Brain microvascular endothelial cell (primary cell): Measurements from ENCODE around the gene POU2AF1.

Experiments
- DNase-seq: peaks from one replicate; pipeline ENCODE4 v3.0.0-alpha.2; 2020
- H3K27ac ChIP-seq: fragments of 250-450 bp; sonication (Bioruptor Pico); 2 replicates; pipeline ENCODE4 v1.5.1; 2020; ENCODE audit warnings: mild to moderate bottlenecking, moderate library complexity
- H3K27me3 ChIP-seq: fragments of 250-450 bp; sonication (Bioruptor Pico); replicated peaks from 2 replicates; pipeline ENCODE4 v1.5.1; 2020; ENCODE audit warnings: mild to moderate bottlenecking
- H3K36me3 ChIP-seq: fragments of 250-450 bp; sonication (Bioruptor Pico); replicated peaks from 2 replicates; pipeline ENCODE4 v1.5.1; 2020; ENCODE audit warnings: mild to moderate bottlenecking
- H3K4me3 ChIP-seq: 2 replicates; pipeline ENCODE4 v1.5.1; 2011; ENCODE audit warnings: low read depth, mild to moderate bottlenecking, control low read depth, low read length, moderate library complexity
- in situ Hi-C: cut with HindIII; loops from 2 replicates; pipeline ENCODE4 v1.10.0; 2017; ENCODE audit warnings: low sequenced_read_pairs, low pct_ligation_motif_present
- TF ChIP-seq, protein P1 (sequence below): IDR thresholded peaks from 2 replicates; pipeline ENCODE4 v1.5.1; 2011; ENCODE audit warnings: low read depth, mild to moderate bottlenecking, moderate library complexity, low read length, control low read depth, inconsistent platforms; ENCODE audit errors: missing control alignments

The POU2AF1 gene

DNA sequence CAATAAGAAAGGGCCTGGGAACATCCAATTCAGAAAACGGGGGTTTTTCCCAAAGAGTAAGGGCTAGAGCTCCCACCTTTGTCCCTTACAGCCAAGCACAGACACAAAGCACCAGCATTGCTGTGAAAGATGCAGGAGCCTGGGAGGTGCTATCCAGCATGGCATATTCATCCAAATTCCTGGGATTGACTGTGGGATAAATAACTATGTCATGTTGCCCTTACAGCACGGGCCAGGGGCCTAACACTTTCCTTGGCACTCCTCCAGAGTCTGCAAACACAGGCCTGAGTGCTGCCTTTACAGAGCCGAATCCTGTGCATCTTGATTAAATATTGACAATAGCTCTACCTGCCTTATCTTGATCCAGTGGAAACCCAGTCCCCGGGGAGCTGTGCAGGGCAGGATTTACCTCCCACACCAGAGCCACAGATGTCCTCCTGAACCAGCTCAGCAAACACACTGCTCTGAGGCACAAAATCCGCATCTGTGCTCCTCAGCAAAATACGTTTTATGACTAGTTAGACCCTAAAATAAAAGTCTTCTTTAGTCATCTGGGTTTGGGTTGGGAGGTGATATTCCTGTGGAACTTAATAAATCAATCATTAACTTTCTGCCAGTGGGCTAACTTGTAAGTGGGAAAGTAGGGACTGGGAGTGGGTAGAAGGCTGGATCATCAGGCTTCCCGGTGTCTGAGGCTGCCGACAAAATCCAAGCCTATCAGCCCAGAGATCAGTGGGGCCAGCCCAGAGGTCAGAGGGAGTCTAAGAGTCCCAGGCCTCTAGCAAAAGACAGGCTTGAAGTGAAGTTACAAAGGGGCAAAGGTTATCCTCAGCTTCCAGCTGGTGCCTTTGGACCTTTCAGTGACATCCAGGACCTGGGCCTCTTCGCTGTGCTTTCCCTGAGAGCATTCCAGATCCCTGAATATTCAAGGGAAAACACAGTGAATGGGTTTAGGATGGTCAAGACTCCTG lies 44.3 kb downstream of the POU2AF1 start:
- TF ChIP-seq, protein P1, sequence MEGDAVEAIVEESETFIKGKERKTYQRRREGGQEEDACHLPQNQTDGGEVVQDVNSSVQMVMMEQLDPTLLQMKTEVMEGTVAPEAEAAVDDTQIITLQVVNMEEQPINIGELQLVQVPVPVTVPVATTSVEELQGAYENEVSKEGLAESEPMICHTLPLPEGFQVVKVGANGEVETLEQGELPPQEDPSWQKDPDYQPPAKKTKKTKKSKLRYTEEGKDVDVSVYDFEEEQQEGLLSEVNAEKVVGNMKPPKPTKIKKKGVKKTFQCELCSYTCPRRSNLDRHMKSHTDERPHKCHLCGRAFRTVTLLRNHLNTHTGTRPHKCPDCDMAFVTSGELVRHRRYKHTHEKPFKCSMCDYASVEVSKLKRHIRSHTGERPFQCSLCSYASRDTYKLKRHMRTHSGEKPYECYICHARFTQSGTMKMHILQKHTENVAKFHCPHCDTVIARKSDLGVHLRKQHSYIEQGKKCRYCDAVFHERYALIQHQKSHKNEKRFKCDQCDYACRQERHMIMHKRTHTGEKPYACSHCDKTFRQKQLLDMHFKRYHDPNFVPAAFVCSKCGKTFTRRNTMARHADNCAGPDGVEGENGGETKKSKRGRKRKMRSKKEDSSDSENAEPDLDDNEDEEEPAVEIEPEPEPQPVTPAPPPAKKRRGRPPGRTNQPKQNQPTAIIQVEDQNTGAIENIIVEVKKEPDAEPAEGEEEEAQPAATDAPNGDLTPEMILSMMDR = no peak
- Histone ChIP-seq H3K4me3 (no peak overlapping the region), H3K27me3 (no peaks in the 10 kb centered on the region), H3K36me3 (no peaks in the 10 kb centered on the region), H3K27ac (no peak overlapping the region)
- in situ Hi-C loops = no loop called here
- no peak for DNase-seq

DNA sequence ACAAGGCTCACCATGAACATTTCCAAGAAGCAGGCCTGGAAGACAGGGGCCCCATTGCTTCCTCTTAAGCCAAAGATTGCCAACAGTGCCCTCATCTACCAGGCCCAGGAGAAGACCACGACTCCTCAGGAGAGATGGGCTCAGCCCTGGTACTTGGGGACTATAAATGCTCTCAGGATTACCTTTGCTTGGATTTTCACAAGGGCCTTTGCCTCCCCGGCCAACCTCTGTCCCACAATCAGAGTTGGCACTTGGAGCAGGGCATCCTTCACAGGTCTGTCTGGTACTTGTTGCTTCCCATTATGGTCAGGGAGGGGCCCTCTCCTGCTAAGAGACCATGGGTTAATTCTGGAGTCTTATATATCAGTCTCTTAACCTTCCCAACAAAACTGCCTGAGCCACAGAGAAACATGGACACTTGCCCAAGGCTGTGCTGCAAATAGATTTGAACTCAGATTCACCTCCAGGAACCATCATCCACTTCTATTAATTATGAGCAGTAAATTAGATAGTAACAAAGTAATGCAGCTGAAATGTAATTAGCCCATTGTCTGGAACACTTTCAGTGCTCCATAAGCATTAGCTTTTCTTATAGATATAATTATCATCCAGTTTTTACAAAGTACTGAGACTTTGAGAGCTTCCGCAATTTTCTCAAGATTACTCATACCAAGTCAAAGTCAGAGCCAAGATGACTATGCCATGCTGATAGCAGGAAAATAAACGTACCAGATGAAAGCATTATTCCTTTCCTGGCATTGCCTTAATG lies 47.2 kb downstream of the POU2AF1 start:
- Histone ChIP-seq H3K4me3 (no peak overlapping the region), H3K27ac (no peak overlapping the region), H3K27me3 (no peaks in the 10 kb centered on the region), H3K36me3 (no peaks in the 10 kb centered on the region)
- DNase-seq = no peak
- in situ Hi-C loops = no loop called here
- TF ChIP-seq, protein P1 = no peak

DNA sequence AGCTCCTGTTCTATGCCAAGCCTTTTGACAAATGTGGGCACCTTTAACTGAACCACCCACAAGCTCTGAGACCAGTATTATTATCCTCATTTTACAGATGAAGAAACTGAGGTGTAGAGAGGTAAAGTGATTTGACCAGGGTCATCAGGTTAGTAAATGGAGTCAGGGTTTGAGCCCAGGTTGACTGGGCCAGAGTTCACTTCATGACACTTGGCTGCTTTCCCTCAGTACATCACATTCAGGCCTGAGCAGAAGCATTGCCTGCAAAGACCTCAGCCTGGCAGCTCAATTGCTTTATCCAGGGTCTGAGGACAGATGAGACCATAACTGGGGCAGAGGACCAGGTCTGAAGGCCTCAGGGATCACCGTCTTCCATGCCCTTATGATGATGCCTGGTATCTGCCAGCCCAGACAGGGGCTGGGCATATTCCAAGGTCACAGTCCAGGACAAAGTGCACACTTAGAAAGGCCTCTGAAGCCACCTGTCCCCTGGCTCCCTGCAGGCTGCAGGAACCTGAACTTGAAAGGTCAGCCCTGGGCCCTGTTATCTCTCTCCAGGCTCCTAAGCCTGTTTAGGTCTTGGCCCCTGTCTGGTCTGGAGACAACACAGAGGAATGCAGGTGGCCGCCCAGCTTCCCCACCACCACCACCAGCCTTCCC lies 48.7 kb downstream of the POU2AF1 start:
- DNase-seq = no peak
- no peak overlapping the region for H3K27ac ChIP-seq
- in situ Hi-C loops = no loop called here
- no peaks in the 10 kb centered on the region for H3K36me3 ChIP-seq
- H3K4me3 ChIP-seq = no peak overlapping the region
- H3K27me3 ChIP-seq = no peaks in the 10 kb centered on the region
- TF ChIP-seq, protein P1 = no peak

DNA sequence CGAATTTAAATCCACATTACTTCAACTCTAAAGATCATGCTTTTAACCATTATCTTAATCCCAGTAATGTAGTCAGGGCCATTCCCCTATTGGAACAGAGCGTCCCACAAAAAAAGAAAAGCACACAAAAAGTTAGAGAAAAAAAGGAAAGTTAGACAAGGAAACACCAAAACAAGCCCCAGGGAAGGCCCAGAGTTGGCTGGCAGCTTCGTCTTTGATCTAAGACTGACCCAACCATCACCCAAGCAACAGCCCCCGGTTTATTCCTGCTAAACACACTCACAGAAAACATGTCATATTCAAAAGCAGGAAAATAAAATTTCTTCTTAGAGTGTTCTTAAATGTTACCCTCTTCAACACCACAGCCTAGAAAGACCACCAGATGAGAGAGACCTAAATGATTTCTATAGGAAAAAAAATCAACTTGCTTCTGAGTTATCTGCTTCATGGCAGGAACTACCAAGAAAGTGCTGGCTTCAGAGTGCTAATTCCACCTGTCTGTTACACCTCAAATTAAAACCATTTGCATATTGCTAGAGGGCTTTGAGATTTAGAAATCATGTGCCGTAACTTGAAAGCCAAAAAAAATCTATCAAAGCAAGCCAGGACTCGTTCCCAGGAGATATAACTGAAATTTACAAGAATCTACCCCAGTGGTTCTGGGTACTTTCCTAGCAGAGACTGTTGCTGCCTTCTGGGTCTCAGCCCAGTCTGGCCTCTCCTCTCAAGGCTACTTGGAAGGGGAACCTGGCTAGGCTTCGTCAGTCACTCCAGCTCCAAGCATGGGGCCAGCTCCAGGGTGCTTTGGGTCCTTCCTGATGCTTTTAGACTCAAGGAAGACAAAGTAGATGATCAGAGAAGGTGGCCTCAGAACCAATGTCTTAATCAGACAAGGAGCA lies 49.5 kb downstream of the POU2AF1 start:
- H3K27me3 ChIP-seq = no peaks in the 10 kb centered on the region
- DNase-seq = no peak
- no peak overlapping the region for H3K4me3 ChIP-seq
- no peak overlapping the region for H3K27ac ChIP-seq
- H3K36me3 ChIP-seq = no peaks in the 10 kb centered on the region
- in situ Hi-C loops = no loop called here
- TF ChIP-seq, protein P1 = no peak

DNA sequence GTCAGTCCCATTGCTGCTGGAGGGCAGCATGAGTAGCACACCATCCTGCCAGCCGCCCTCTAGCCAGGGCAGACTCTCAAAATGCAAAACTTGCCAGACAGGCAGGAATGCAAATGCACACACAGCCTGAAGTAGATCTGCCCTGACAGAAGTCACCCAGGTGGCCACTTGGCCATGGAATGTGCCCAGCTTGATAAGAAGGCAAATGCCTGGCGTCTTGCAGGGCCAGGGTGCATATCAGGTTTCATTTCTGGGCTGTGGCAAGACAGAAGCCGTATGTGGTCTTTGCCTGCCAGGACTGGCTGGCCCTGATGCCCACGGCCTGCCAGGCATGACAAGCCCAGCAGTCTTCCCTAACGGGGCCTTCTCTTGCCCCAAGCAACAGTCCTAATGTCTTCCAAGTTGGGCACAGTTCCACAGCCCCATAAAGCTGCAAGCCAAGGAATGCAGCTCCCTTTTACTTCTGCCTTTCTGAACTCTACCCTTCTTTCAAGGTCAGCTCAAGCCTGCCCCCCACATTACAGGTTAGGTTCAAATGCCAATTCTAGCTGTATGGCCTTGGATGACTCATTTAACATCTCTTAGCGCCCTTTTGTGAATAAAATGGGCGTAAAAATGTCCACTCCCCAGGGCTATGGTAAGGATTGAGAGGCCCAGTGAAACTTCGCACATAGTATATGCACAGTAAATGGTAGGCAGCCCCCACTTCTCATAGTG lies 51.0 kb downstream of the POU2AF1 start:
- in situ Hi-C loops = no loop called here
- TF ChIP-seq, protein P1 = no peak
- Histone ChIP-seq H3K27ac (no peak overlapping the region), H3K36me3 (no peaks in the 10 kb centered on the region), H3K27me3 (no peaks in the 10 kb centered on the region), H3K4me3 (no peak overlapping the region)
- no peak for DNase-seq
